ENCODE data around the gene CCDC188. TPM values are rescaled to one million over a fixed set of nuclear protein-coding genes. Genes with fewer than 3 reads are reported as not detected.

The CCDC188 gene
- total RNA-seq, 2 experiments from 2014 or later = not detected

- H3K4me3 ChIP-seq (ENCODE audit: low read length) = no peak overlapping the region
- H3K27ac Mint-ChIP-seq = no peak overlapping the region
- no peak overlapping the region for H3K27ac ChIP-seq (ENCODE audit: low read depth in 1 of 2, low read length in 2 of 2)
- intact Hi-C loops (cut with DNase I, micrococcal nuclease) = loop anchor here in 1 of 2 experiments (10.0 kb wide), 1 partner anchor 814 kb away; the partner anchor contains the start of gene CLTCL1
- no peaks in the 10 kb centered on the region for H3K27me3 Mint-ChIP-seq
- CTCF ChIA-PET = no interaction called here
- ATAC-seq (ENCODE audit: poor library complexity) = no peak
- H3K36me3 ChIP-seq (ENCODE audit: insufficient read depth, low read length) = peaks cover 87% of the 10 kb centered on the region
- no peak overlapping the region for H3K4me3 Mint-ChIP-seq
- H3K4me1 Mint-ChIP-seq (ENCODE audit: low read depth) = peaks cover 5% of the 10 kb centered on the region
- POLR2A ChIA-PET = no interaction called here
- no peak for TF ChIP-seq CTCF (IDR thresholded peaks at IDR 0.05)
- no peaks in the 10 kb centered on the region for H3K27me3 ChIP-seq (ENCODE audit: control insufficient read depth in 1 of 2, insufficient read depth in 2 of 2, low read length in 2 of 2)
- peaks cover 57% of the 10 kb centered on the region for H3K36me3 Mint-ChIP-seq (ENCODE audit: low read depth)
- no peak for DNase-seq
- H3K9me3 ChIP-seq (ENCODE audit: control insufficient read depth in 1 of 2, insufficient read depth in 1 of 2, low read length in 2 of 2) = no peaks in the 10 kb centered on the region
- H3K4me1 ChIP-seq (ENCODE audit: insufficient read depth, low read length) = peaks cover 18% of the 10 kb centered on the region
- H3K9me3 Mint-ChIP-seq = no peaks in the 10 kb centered on the region
Measured at GRCh38 chr22:20108757-20109230, 42.1 kb downstream of the CCDC188 start.

GRCh38 chr22:20107951-20108756, 42.7 kb downstream of the CCDC188 start:
- no peak for TF ChIP-seq CTCF (IDR thresholded peaks at IDR 0.05)
- Mint-ChIP-seq H3K27ac (peak overlapping the region; percentile 51), H3K27me3 (no peaks in the 10 kb centered on the region), H3K9me3 (no peaks in the 10 kb centered on the region), H3K4me1 (ENCODE audit: low read depth) (peaks cover 11% of the 10 kb centered on the region), H3K36me3 (ENCODE audit: low read depth) (peaks cover 63% of the 10 kb centered on the region), H3K4me3 (no peak overlapping the region)
- no peak overlapping the region for H3K4me3 ChIP-seq (ENCODE audit: low read length)
- no peak for ATAC-seq (ENCODE audit: poor library complexity)
- no peak for DNase-seq
- ChIA-PET CTCF (no interaction called here), POLR2A (no interaction called here)
- peaks cover 15% of the 10 kb centered on the region for H3K4me1 ChIP-seq (ENCODE audit: insufficient read depth, low read length)
- no peak overlapping the region for H3K27ac ChIP-seq (ENCODE audit: low read depth in 1 of 2, low read length in 2 of 2)
- H3K27me3 ChIP-seq (ENCODE audit: control insufficient read depth in 1 of 2, insufficient read depth in 2 of 2, low read length in 2 of 2) = no peaks in the 10 kb centered on the region
- peaks cover 82% of the 10 kb centered on the region for H3K36me3 ChIP-seq (ENCODE audit: insufficient read depth, low read length)
- H3K9me3 ChIP-seq (ENCODE audit: control insufficient read depth in 1 of 2, insufficient read depth in 1 of 2, low read length in 2 of 2) = no peaks in the 10 kb centered on the region
- intact Hi-C loops (cut with DNase I, micrococcal nuclease) = loop anchor here in 1 of 2 experiments (10.0 kb wide), 1 partner anchor 813 kb away; the partner anchor contains the start of gene CLTCL1

GRCh38 chr22:20107471-20107901, 43.4 kb downstream of the CCDC188 start:
- Histone ChIP-seq H3K4me1 (ENCODE audit: insufficient read depth, low read length) (peaks cover 15% of the 10 kb centered on the region), H3K4me3 (ENCODE audit: low read length) (no peak overlapping the region), H3K27me3 (ENCODE audit: control insufficient read depth in 1 of 2, insufficient read depth in 2 of 2, low read length in 2 of 2) (no peaks in the 10 kb centered on the region), H3K27ac (ENCODE audit: low read depth in 1 of 2, low read length in 2 of 2) (no peak overlapping the region), H3K36me3 (ENCODE audit: insufficient read depth, low read length) (peaks cover 75% of the 10 kb centered on the region), H3K9me3 (ENCODE audit: control insufficient read depth in 1 of 2, insufficient read depth in 1 of 2, low read length in 2 of 2) (no peaks in the 10 kb centered on the region)
- Mint-ChIP-seq H3K4me1 (ENCODE audit: low read depth) (peaks cover 15% of the 10 kb centered on the region), H3K27ac (peak overlapping the region; percentile 51), H3K9me3 (no peaks in the 10 kb centered on the region), H3K36me3 (ENCODE audit: low read depth) (peaks cover 63% of the 10 kb centered on the region), H3K4me3 (no peak overlapping the region), H3K27me3 (no peaks in the 10 kb centered on the region)
- ATAC-seq (ENCODE audit: poor library complexity) = no peak
- POLR2A ChIA-PET = no interaction called here
- CTCF ChIA-PET = no interaction called here
- no peak for DNase-seq
- intact Hi-C loops (cut with DNase I, micrococcal nuclease) = loop anchor here in 1 of 2 experiments (10.0 kb wide), 1 partner anchor 813 kb away; the partner anchor contains the start of gene CLTCL1
- no peak for TF ChIP-seq CTCF (IDR thresholded peaks at IDR 0.05)

Measured in CD4-positive, alpha-beta T cell (primary cell).